HEK293 (cell line): ENCODE measurements around the gene SERAC1.

Experiments used
- CTCF ChIA-PET: fragments of 350-600 bp; formaldehyde crosslinking; extraction: SDS; loops from one replicate; lab custom pipeline; 2021; ENCODE audit warnings: antibody characterized with exemption; lab: Yijun Ruan, JAX
- POLR2A ChIA-PET: fragments of 300-600 bp; formaldehyde crosslinking; extraction: SDS; loops from one replicate; lab custom pipeline; 2020; ENCODE audit warnings: antibody characterized with exemption, inconsistent platforms; lab: Yijun Ruan, JAX
- H3K27ac ChIP-seq: fragments of 200-500 bp; sonication (Bioruptor generic); 2 replicates; pipeline ENCODE4 v1.5.1; 2014; ENCODE audit warnings: low read depth, low read length, control low read depth, inconsistent platforms; ENCODE audit errors: extremely low read depth
- H3K36me3 ChIP-seq, 2 experiments: fragments of 200-500 bp in 1 of 2; sonication (Bioruptor generic) in 1 of 2; 1 replicate in 1 of 2; 2 replicates in 1 of 2; pipeline ENCODE4 v1.5.1; 2014 to 2017; ENCODE audit warnings: inconsistent platforms in 2 of 2, low read length in 2 of 2; ENCODE audit not compliant: control insufficient read depth in 2 of 2, insufficient read depth in 1 of 2
- H3K4me1 ChIP-seq: fragments of 200-500 bp; sonication (Bioruptor generic); 2 replicates; pipeline ENCODE4 v1.5.1; 2014; ENCODE audit warnings: mild to moderate bottlenecking, low read length, inconsistent platforms; ENCODE audit not compliant: control insufficient read depth, insufficient read depth
- H3K4me3 ChIP-seq: 2 replicates; pipeline ENCODE4 v1.5.1; 2011; ENCODE audit warnings: low read depth, mild to moderate bottlenecking, control low read depth, low read length, moderate library complexity
- H3K9me3 ChIP-seq: fragments of 200-500 bp; sonication (Bioruptor generic); 2 replicates; pipeline ENCODE4 v1.5.1; 2014; ENCODE audit warnings: low read depth, low read length, inconsistent platforms; ENCODE audit not compliant: control insufficient read depth, insufficient read depth
- BCL11A ChIP-seq: fragments of 450-650 bp; formaldehyde crosslinking; IDR thresholded peaks from 2 replicates; pipeline ENCODE4 v1.5.1; 2016; ENCODE audit warnings: low read depth, missing biosample characterization, missing genetic modification characterization
- CTCF ChIP-seq: fragments of 450-650 bp; formaldehyde crosslinking; IDR thresholded peaks from 2 replicates; pipeline ENCODE4 v1.5.1; 2016; ENCODE audit warnings: missing biosample characterization, missing genetic modification characterization
- GFI1B ChIP-seq: fragments of 450-650 bp; formaldehyde crosslinking; IDR thresholded peaks from 2 replicates; pipeline ENCODE4 v1.5.1; 2016; ENCODE audit warnings: missing biosample characterization, missing genetic modification characterization
- GLI2 ChIP-seq: fragments of 450-650 bp; formaldehyde crosslinking; IDR thresholded peaks from 2 replicates; pipeline ENCODE4; 2017; ENCODE audit warnings: missing biosample characterization, missing genetic modification characterization, low read depth, borderline replicate concordance
- GLIS1 ChIP-seq: fragments of 450-650 bp; formaldehyde crosslinking; IDR thresholded peaks from 2 replicates; pipeline ENCODE4 v1.5.1; 2016; ENCODE audit warnings: missing biosample characterization, missing genetic modification characterization
- MEIS1 ChIP-seq: sonication (generic); formaldehyde crosslinking; IDR thresholded peaks from 2 replicates; pipeline ENCODE4 v1.8.1; 2022; ENCODE audit warnings: missing genetic modification reagents, mild to moderate bottlenecking, borderline replicate concordance
- OSR2 ChIP-seq: fragments of 450-650 bp; formaldehyde crosslinking; IDR thresholded peaks from 2 replicates; pipeline ENCODE4 v1.5.1; 2016; ENCODE audit warnings: missing biosample characterization, missing genetic modification characterization
- PRDM1 ChIP-seq: fragments of 450-650 bp; formaldehyde crosslinking; IDR thresholded peaks from 2 replicates; pipeline ENCODE4; 2016; ENCODE audit warnings: missing biosample characterization, missing genetic modification characterization
- PRDM10 ChIP-seq: fragments of 450-650 bp; formaldehyde crosslinking; IDR thresholded peaks from 2 replicates; pipeline ENCODE4 v1.5.1; 2016; ENCODE audit warnings: missing biosample characterization, missing genetic modification characterization
- SCRT2 ChIP-seq: fragments of 450-650 bp; formaldehyde crosslinking; IDR thresholded peaks from 2 replicates; pipeline ENCODE4 v1.5.1; 2016; ENCODE audit warnings: missing biosample characterization, missing genetic modification characterization
- SETDB1 ChIP-seq: IDR thresholded peaks from one replicate; pipeline ENCODE4 v1.6.1; 2017; ENCODE audit warnings: mild to moderate bottlenecking, low read length, moderate library complexity, mixed read lengths; ENCODE audit not compliant: insufficient read length
- TSHZ1 ChIP-seq: fragments of 450-650 bp; formaldehyde crosslinking; IDR thresholded peaks from 2 replicates; pipeline ENCODE4 v1.5.1; 2016; ENCODE audit warnings: missing biosample characterization, missing genetic modification characterization, borderline replicate concordance
- YY2 ChIP-seq: fragments of 450-650 bp; formaldehyde crosslinking; IDR thresholded peaks from 2 replicates; pipeline ENCODE4 v1.5.1; 2016; ENCODE audit warnings: missing biosample characterization, missing genetic modification characterization
- ZBTB20 ChIP-seq: fragments of 450-650 bp; formaldehyde crosslinking; IDR thresholded peaks from 2 replicates; pipeline ENCODE4 v1.5.1; 2016; ENCODE audit warnings: missing biosample characterization, missing genetic modification characterization
- ZNF2 ChIP-seq: fragments of 450-650 bp; formaldehyde crosslinking; IDR thresholded peaks from 2 replicates; pipeline ENCODE4 v1.5.1; 2016; ENCODE audit warnings: missing biosample characterization, missing genetic modification characterization
- ZNF202 ChIP-seq: fragments of 450-650 bp; formaldehyde crosslinking; IDR thresholded peaks from 2 replicates; pipeline ENCODE4 v1.5.1; 2016; ENCODE audit warnings: missing biosample characterization, missing genetic modification characterization, borderline replicate concordance
- ZNF211 ChIP-seq: fragments of 450-650 bp; formaldehyde crosslinking; IDR thresholded peaks from 2 replicates; pipeline ENCODE4 v1.5.1; 2016; ENCODE audit warnings: low read depth, missing biosample characterization, missing genetic modification characterization
- ZNF26 ChIP-seq: fragments of 450-650 bp; formaldehyde crosslinking; IDR thresholded peaks from 2 replicates; pipeline ENCODE4 v1.5.1; 2016; ENCODE audit warnings: missing biosample characterization, missing genetic modification characterization
- ZNF324 ChIP-seq: fragments of 450-650 bp; formaldehyde crosslinking; IDR thresholded peaks from 2 replicates; pipeline ENCODE4 v1.5.1; 2016; ENCODE audit warnings: missing biosample characterization, missing genetic modification characterization
- ZNF350 ChIP-seq: fragments of 450-650 bp; formaldehyde crosslinking; IDR thresholded peaks from 2 replicates; pipeline ENCODE4 v1.5.0; 2017; ENCODE audit warnings: missing biosample characterization, mild to moderate bottlenecking, missing genetic modification characterization
- ZNF514 ChIP-seq: fragments of 450-650 bp; formaldehyde crosslinking; IDR thresholded peaks from 2 replicates; pipeline ENCODE4 v1.5.1; 2016; ENCODE audit warnings: missing biosample characterization, missing genetic modification characterization
- ZNF654 ChIP-seq: fragments of 450-650 bp; formaldehyde crosslinking; IDR thresholded peaks from 2 replicates; pipeline ENCODE4 v1.5.1; 2016; ENCODE audit warnings: low read depth, missing biosample characterization, missing genetic modification characterization
- ZNF677 ChIP-seq: fragments of 450-650 bp; IDR thresholded peaks from 2 replicates; pipeline ENCODE4 v1.5.0; 2018; ENCODE audit warnings: missing biosample characterization, mild to moderate bottlenecking, missing genetic modification characterization, moderate library complexity
- ZNF76 ChIP-seq: fragments of 450-650 bp; formaldehyde crosslinking; IDR thresholded peaks from 2 replicates; pipeline ENCODE4; 2016; ENCODE audit warnings: low read depth, missing biosample characterization, missing genetic modification characterization, borderline replicate concordance
- ZSCAN5A ChIP-seq: fragments of 450-650 bp; formaldehyde crosslinking; IDR thresholded peaks from 2 replicates; pipeline ENCODE4 v1.5.1; 2016; ENCODE audit warnings: missing biosample characterization, missing genetic modification characterization

SERAC1 gene

GRCh38 chr6:158125271-158125670, 42.8 kb downstream of the SERAC1 start:
- no peaks in the 10 kb centered on the region for H3K4me1 ChIP-seq
- H3K4me3 ChIP-seq: no peak overlapping the region
- CTCF ChIA-PET: interaction anchor here (1.2 to 1.6 kb wide), 2 partner anchors 13 to 18 kb away, joined by 5 read pairs; no protein-coding TSS in a partner anchor
- POLR2A ChIA-PET: no interaction called here
- H3K9me3 ChIP-seq: no peaks in the 10 kb centered on the region
- H3K27ac ChIP-seq: no peak overlapping the region
- TF ChIP-seq PRDM10 (tag by site-specific recombination) (no peak), TSHZ1 (tag by site-specific recombination) (no peak), ZSCAN5A (tag by site-specific recombination) (no peak), ZNF2 (tag by site-specific recombination) (no peak), ZNF677 (tag by site-specific recombination) (no peak), GLI2 (tag by site-specific recombination) (no peak), PRDM1 (no peak), ZBTB20 (tag by site-specific recombination) (no peak), BCL11A (tag by site-specific recombination) (no peak), ZNF211 (tag by site-specific recombination) (no peak), ZNF654 (tag by site-specific recombination) (no peak), ZNF202 (tag by site-specific recombination) (no peak), GFI1B (tag by site-specific recombination) (no peak), GLIS1 (tag by site-specific recombination) (no peak), SETDB1 (no peak), ZNF350 (tag by site-specific recombination) (no peak), ZNF76 (tag by site-specific recombination) (no peak)
- peaks cover 17 to 38% of the 10 kb centered on the region in 2 experiments; a peak in 2 of 3 replicates for H3K36me3 ChIP-seq

GRCh38 chr6:158124288-158124687, 43.8 kb downstream of the SERAC1 start:
- ChIA-PET POLR2A (no interaction called here), CTCF (interaction anchor here (0.5 to 0.6 kb wide), 2 partner anchors 440 to 1510 kb away, joined by 3 to 5 read pairs; no protein-coding TSS in a partner anchor)
- H3K4me3 ChIP-seq: no peak overlapping the region
- H3K9me3 ChIP-seq: no peaks in the 10 kb centered on the region
- peaks cover 13 to 39% of the 10 kb centered on the region in 2 experiments; a peak in 1 of 3 replicates for H3K36me3 ChIP-seq
- no peaks in the 10 kb centered on the region for H3K4me1 ChIP-seq
- no peak overlapping the region for H3K27ac ChIP-seq
- no peak for TF ChIP-seq CTCF
- no peak for TF ChIP-seq SCRT2 (tag by site-specific recombination)
- TF ChIP-seq MEIS1 (CRISPR knock-in tag): no peak
- no peak for TF ChIP-seq OSR2 (tag by site-specific recombination)
- TF ChIP-seq ZNF324 (tag by site-specific recombination): no peak
- TF ChIP-seq YY2 (tag by site-specific recombination): no peak
- no peak for TF ChIP-seq ZNF26 (tag by site-specific recombination)
- no peak for TF ChIP-seq ZNF514 (tag by site-specific recombination)
